SK-N-SH (cell line): ENCODE measurements around the gene KIAA0232.

Experiments
- CHD2 ChIP-seq: fragments of 150-350 bp; IDR thresholded peaks from 2 replicates; pipeline ENCODE4 v1.6.1; 2018; ENCODE audit warnings: low read length; ENCODE audit not compliant: partially characterized antibody
- EP300 ChIP-seq, 2 experiments: IDR thresholded peaks; 2 replicates each; pipeline versions ENCODE4 v1.4.0 to v1.6.1; 2012; ENCODE audit warnings: borderline replicate concordance in 1 of 2, low read depth in 1 of 2, low read length in 1 of 2
- GABPA ChIP-seq: IDR thresholded peaks from 2 replicates; pipeline ENCODE4 v1.4.0; 2012; ENCODE audit warnings: low read depth, mild to moderate bottlenecking
- JUND ChIP-seq: IDR thresholded peaks from 2 replicates; pipeline ENCODE4 v1.4.0; 2012
- MXI1 ChIP-seq: IDR thresholded peaks from 2 replicates; pipeline ENCODE4 v1.6.1; 2012; ENCODE audit warnings: mild to moderate bottlenecking, low read depth, low read length, improper control_type of control experiment
- POLR2AphosphoS5 ChIP-seq: IDR thresholded peaks from 2 replicates; pipeline ENCODE4 v1.6.1; 2012; ENCODE audit warnings: low read depth, low read length
- RAD21 ChIP-seq: IDR thresholded peaks from 2 replicates; pipeline ENCODE4 v1.6.1; 2012; ENCODE audit warnings: mild to moderate bottlenecking, low read length
- SMC3 ChIP-seq: IDR thresholded peaks from 2 replicates; pipeline ENCODE4 v1.6.1; 2012; ENCODE audit warnings: low read depth, low read length, improper control_type of control experiment
- TAF1 ChIP-seq: IDR thresholded peaks from 2 replicates; pipeline ENCODE4 v1.6.1; 2012; ENCODE audit warnings: low read depth, mild to moderate bottlenecking, low read length, moderate library complexity, borderline replicate concordance
- YY1 ChIP-seq: IDR thresholded peaks from 2 replicates; pipeline ENCODE4 v1.4.0; 2012; ENCODE audit warnings: low read depth, mild to moderate bottlenecking
- TF ChIP-seq, protein P1 (sequence below): fragments of 200-600 bp; sonication (generic); IDR thresholded peaks from 2 replicates; pipeline ENCODE4 v1.6.1; 2017; ENCODE audit warnings: antibody characterized with exemption, mild to moderate bottlenecking, moderate library complexity
- TF ChIP-seq, protein P2 (sequence below): fragments of 150-350 bp; IDR thresholded peaks from 2 replicates; pipeline ENCODE4 v1.6.1; 2017; ENCODE audit warnings: antibody characterized with exemption, low read length, low read depth, borderline replicate concordance
- TF ChIP-seq, protein P3 (sequence below): IDR thresholded peaks from 2 replicates; pipeline ENCODE4 v1.4.0; 2012; ENCODE audit warnings: low read depth, borderline replicate concordance
- TF ChIP-seq, protein P4 (sequence below): IDR thresholded peaks from 2 replicates; pipeline ENCODE4 v1.4.0; 2012; ENCODE audit warnings: low read depth

DNA sequence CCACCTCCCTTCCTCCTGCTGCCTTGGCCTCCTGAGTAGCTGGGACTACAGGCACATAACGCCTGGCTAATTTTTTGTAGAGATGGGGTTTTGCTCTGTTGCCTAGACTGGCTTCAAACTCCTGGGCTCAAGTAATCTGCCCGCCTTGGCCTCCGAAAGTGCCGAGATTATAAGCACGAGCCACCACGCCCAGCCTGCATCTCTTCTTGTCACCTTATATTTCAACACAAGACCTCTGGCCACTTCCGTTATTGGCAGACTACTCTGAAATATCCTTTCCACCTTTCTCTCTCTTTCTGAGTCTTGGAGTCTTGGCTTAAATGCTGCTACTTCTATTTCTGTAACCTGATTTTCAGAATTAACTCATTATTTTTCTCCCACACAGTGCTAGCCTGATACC is 5.6 kb downstream of the KIAA0232 start:
- TF ChIP-seq, protein P1, sequence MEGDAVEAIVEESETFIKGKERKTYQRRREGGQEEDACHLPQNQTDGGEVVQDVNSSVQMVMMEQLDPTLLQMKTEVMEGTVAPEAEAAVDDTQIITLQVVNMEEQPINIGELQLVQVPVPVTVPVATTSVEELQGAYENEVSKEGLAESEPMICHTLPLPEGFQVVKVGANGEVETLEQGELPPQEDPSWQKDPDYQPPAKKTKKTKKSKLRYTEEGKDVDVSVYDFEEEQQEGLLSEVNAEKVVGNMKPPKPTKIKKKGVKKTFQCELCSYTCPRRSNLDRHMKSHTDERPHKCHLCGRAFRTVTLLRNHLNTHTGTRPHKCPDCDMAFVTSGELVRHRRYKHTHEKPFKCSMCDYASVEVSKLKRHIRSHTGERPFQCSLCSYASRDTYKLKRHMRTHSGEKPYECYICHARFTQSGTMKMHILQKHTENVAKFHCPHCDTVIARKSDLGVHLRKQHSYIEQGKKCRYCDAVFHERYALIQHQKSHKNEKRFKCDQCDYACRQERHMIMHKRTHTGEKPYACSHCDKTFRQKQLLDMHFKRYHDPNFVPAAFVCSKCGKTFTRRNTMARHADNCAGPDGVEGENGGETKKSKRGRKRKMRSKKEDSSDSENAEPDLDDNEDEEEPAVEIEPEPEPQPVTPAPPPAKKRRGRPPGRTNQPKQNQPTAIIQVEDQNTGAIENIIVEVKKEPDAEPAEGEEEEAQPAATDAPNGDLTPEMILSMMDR = no peak
- TF ChIP-seq GABPA = no peak
- TF ChIP-seq, protein P2, sequence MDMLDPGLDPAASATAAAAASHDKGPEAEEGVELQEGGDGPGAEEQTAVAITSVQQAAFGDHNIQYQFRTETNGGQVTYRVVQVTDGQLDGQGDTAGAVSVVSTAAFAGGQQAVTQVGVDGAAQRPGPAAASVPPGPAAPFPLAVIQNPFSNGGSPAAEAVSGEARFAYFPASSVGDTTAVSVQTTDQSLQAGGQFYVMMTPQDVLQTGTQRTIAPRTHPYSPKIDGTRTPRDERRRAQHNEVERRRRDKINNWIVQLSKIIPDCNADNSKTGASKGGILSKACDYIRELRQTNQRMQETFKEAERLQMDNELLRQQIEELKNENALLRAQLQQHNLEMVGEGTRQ = no peak
- TF ChIP-seq, protein P3, sequence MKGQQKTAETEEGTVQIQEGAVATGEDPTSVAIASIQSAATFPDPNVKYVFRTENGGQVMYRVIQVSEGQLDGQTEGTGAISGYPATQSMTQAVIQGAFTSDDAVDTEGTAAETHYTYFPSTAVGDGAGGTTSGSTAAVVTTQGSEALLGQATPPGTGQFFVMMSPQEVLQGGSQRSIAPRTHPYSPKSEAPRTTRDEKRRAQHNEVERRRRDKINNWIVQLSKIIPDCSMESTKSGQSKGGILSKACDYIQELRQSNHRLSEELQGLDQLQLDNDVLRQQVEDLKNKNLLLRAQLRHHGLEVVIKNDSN = no peak
- no peak for TF ChIP-seq JUND
- no peak for TF ChIP-seq EP300 (IDR thresholded peaks at IDR 0.05; ENCODE audit: borderline replicate concordance in 1 of 2, low read depth in 1 of 2, low read length in 1 of 2)
- TF ChIP-seq CHD2 = no peak
- TF ChIP-seq SMC3 = no peak
- TF ChIP-seq, protein P4, sequence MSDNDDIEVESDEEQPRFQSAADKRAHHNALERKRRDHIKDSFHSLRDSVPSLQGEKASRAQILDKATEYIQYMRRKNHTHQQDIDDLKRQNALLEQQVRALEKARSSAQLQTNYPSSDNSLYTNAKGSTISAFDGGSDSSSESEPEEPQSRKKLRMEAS = no peak
- no peak for TF ChIP-seq MXI1
- TF ChIP-seq RAD21 = no peak
- no peak for TF ChIP-seq POLR2AphosphoS5
- no peak for TF ChIP-seq YY1
- TF ChIP-seq TAF1 = no peak
